GM21529 (cell line): Measurements from ENCODE around the gene SSBP4.

ENCODE experiments used
- ATAC-seq: cut with Tn5 transposase; IDR thresholded peaks from one replicate; pipeline ENCODE4 v1.9.1; 2021; ENCODE audit not compliant: unreplicated experiment

The SSBP4 gene

GRCh38 chr19:18419699-18420460 lies 682 bp downstream of the SSBP4 start:
- no peak for ATAC-seq

- no peak for ATAC-seq
Measured at GRCh38 chr19:18420930-18421329, 1.7 kb downstream of the SSBP4 start.

- no peak for ATAC-seq
Measured at GRCh38 chr19:18421371-18421959, 2.3 kb downstream of the SSBP4 start.

DNA sequence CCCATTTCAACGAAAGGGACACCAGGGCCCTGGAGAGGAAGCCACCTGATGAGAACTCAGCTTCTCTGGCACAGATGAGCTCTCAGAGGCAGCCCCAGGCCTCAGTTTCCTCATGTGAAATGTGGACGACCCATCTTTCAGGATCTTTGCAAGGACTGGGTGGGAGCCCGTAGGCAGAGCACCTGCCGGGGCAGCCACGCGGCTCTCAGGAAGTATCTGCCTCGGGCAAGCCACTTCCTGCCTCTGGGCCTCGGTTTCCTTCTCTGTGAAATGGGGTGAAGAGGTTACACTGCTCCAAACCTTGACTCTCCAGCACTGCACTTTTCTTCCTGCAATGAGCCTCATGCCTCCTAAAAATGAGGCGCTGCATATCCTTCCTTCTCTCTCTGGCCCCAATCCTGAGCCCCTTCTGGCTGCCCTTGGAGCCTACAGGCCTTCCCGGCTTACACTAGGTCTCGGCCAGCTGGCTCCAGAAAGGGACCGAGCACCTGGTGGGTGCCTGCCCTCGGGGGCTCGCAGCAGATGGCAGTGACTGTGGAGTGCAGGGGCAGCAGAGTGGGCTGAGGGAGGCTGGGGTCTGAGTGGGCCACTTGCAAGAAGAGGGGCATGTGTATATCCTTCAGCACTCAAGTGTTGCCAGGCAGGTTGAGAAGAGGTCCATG lies 3.5 kb downstream of the SSBP4 start:
- no peak for ATAC-seq

- no peak for ATAC-seq
Measured at GRCh38 chr19:18423258-18424020, 4.2 kb downstream of the SSBP4 start.

GRCh38 chr19:18424122-18424889 lies 5.1 kb downstream of the SSBP4 start:
- no peak for ATAC-seq

DNA sequence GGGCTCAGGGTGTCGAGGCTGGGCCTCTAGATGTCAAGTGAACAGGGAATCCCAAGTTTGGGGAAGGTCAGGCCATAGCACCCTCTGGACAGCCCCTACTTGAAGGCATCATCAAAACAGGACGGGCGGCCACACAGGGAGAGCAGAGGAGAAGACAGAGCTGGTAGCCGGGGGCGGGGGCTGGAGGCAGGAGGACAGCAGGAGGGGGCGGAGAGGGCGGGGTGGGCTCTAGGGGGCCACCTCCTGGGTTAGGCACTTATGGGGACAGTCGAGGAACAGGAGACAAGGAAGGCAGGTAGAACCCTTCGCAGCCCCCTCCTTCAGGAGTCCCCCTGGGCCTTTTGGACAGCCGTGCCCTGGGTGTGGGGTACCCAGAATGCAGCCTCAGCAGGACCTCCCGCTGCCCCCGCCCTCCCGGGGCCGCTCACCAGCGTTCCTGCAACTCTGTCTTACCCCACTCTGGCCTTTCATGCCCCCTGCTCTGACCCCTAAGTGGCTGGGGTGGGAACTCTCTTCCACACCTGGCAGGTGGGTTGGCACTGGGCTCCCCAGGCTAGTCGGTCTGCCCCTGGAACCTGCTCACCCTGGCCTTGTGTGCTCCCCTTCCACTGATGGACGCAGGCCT lies 5.8 kb downstream of the SSBP4 start:
- no peak for ATAC-seq

DNA sequence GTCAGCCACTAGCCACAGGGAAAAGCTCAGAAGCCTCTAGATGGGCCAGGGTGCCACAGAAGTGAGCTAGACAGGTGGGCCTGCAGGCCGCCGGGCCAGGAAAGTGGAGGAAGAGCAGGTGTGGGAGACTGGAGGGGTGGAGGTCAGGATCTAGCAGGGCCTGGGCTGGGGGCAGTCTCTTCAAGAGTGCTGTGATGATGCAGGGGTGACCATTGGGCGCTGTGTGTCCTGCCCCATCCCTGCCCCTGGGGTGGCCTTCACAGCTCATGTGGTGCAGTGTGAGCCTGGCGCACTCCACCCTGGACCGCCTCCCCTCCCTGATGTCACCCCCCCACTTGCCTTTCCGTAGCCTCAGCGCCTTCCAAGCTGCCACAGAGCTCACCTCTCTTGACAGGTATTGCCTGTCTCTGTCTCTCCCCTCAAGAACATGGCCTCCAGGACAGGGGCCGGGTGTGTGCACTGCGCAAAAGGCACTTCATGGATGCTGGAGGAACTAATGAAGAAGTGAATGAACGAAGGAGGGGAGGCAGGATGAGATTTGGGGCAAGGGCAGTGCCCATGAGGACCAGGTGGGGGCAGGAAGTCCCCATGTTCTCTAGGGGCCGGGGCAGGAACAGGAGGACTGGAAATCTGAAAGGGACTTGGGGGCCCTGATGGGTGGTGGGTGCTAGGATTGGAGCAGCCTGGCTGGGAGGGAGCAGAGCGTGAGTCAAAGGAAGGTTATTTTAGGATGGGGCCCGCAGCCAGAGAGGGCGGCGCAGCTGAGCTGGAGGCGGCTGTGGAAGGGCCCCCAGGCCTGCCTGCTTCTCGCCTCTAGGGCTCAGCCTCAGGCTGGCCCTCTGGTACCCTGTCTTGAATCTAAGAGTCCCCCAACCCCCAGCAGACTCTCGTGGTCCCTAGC lies 6.6 kb downstream of the SSBP4 start:
- no peak for ATAC-seq

DNA sequence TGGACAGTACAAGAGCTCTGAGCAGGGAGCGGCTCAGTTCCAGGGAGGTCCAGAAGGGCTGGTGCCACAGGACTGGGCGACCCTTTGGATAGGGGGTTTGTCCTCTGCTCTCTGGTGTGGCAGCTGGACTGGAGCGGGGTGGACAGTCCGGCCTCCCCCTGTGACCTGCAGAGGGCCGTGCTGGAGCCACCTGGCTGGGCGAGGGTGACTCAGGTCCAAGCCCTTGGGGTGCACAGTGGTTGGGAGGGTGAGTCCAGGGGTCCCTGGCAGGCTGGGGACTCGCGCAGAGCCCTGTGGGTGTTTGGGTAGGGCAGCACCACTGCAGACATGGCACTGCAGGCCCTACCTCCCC lies 7.2 kb downstream of the SSBP4 start:
- no peak for ATAC-seq

DNA sequence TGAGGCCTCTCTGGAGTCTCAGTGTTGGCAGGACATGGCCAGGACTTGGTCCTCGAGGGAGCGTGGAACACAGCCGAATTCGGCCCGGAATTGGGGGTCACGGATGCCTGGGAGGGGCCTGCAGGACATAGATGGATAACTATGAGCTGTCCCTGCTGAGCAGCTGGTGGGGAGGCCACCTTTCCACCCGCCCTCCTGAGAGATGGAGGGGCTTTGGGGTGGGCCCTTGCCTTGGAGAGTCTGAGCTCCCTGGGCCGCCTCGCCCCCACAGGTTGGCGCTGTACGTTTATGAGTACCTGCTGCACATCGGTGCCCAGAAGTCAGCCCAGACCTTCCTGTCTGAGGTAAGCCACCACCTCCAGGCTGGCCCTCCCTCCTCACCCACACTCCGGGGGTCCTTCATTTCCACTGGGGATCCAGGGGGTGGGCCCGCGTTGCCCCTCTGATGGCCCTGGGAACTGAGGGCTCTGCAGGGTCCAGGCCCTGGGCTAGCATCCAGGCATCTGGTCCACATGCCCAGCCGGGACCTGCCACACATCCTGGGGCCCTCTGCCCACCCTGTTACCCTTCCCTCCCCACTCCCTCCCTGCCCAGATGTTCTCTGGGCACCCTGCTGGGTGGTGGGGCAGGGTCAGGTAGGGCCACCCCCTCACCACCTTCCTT lies 8.0 kb downstream of the SSBP4 start:
- ATAC-seq: no peak

DNA sequence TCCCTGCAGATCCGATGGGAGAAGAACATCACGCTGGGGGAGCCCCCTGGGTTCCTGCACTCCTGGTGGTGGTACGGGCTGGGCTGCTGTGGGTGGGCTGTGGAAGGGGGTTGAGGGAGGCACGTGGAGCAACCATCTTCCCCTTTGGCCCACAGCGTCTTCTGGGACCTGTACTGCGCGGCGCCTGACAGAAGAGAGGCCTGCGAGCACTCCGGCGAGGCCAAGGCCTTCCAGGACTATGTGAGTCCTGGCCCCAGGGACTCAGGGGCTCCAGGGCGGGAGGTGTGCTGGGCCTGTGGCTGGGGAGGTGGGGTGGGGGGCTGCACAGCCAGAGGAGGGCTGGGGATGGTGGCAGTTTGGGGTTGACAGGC lies 8.5 kb downstream of the SSBP4 start:
- ATAC-seq: no peak

- no peak for ATAC-seq
Measured at GRCh38 chr19:18428173-18428786, 9.1 kb downstream of the SSBP4 start.

DNA sequence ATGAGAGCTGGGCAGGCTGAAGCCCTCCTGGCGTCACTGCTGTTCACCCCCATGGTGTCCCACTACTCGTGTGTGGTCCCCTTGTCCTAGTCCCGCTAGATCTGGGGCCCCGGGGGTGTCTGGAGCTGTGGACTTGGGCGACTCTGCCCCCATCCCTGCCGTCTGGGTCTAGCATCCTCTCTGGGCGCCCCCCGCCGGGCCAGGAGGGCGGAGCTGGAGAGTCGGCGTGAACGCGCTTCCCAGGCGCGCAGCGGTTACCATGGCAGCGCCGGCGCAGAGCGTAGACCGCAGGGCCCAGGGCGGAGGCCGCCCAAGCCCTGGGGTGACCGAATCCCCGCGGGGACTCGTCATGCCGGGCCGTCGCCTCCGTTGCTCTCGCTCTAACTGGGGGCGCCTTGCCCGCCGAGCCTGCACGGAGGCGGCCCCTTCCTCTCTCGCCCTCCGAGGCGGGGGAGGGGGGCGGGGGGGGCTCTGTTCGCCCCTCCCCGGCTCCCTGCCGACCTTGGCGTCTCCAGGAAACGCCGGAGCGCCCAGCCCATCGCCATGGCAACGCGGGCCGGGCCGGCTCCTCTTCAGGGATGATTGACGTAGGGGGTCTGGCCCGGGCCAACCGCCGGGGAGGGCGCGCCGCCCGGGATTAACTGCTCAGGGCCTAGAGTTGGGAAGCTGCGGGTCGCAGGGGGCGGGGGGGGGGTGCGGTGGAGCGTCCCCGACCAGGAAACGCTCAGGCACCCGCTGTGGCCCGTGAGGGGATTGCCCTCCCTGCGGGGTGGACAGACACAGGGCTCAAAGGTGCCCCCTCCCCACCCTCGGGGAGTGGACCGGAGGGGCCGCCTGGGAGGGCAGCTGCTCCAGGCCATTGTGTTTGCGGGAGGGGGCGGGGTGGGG lies 9.8 kb downstream of the SSBP4 start:
- ATAC-seq: peak; percentile 54

GRCh38 chr19:18429717-18430416 lies 10.7 kb downstream of the SSBP4 start:
- no peak for ATAC-seq

DNA sequence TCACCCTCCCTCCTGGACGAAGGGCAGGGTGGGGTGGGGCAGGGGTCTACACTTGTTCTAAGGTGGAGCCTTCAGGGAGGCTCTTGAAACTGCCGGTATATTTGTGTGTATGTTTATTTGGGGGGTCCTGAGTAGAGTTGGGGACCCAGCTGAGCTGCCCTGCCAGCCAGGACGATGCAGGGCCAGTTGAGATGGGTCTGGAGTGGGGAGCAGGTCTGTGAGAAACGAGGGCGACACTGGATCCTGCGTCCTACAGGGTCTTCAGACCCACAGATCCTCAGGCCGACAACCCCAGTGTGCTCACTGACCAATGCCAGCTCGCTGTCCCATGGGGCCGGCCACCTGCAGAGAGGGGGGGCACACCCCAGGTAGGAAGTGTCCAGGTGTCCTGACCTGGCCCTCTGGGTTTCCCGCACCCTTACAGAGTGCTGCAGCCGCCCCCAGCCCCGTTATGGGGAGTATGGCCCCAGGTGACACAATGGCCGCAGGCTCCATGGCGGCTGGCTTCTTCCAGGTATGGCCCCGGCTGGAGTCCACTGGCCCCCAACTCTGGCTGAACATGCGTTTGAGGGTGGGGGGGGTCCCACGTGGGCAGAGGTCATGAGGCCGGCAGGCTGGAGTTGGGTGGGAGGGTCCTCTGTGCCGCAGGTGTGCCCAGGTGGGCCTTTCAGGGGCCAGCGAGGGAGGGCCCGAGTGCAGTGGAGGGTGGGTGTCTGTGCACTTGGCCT lies 11.4 kb downstream of the SSBP4 start:
- ATAC-seq: no peak
